Transverse colon (tissue), 4 donors: Measurements from ENCODE around the gene EXD3. TPM values are rescaled to one million over a fixed set of nuclear protein-coding genes. Genes with fewer than 3 reads are reported as not detected.

Experiments
- DNase-seq: peaks from one replicate; pipeline ENCODE4 v3.0.0-alpha.2; 2019
- H3K27ac ChIP-seq, 4 donors: fragments of 200-600 bp; sonication (generic); 2 replicates each; pipeline ENCODE4 v1.5.1; 2016 to 2018; ENCODE audit warnings: inconsistent platforms in 4 of 4
- H3K27me3 ChIP-seq: fragments of 200-600 bp; sonication (generic); 2 replicates; pipeline ENCODE4 v1.5.1; 2017; ENCODE audit warnings: inconsistent platforms
- H3K36me3 ChIP-seq, 4 donors: fragments of 200-600 bp; sonication (generic); 2 replicates each; pipeline ENCODE4 v1.5.1; 2017 to 2019; ENCODE audit warnings: inconsistent platforms in 4 of 4
- H3K4me1 ChIP-seq, 4 donors: fragments of 200-600 bp; sonication (generic); 2 replicates each; pipeline ENCODE4 v1.5.1; 2017 to 2020; ENCODE audit warnings: inconsistent platforms in 4 of 4
- H3K4me3 ChIP-seq, 4 donors: fragments of 200-600 bp; sonication (generic); 1 replicate in 1 of 4; 2 replicates in 3 of 4; pipeline versions ENCODE4 v1.5.1 to v1.6.1; 2017 to 2019; ENCODE audit warnings: inconsistent platforms in 4 of 4
- H3K9me3 ChIP-seq, 2 donors: fragments of 200-600 bp; sonication (generic); 2 replicates each; pipeline ENCODE4 v1.5.1; 2017 to 2019; ENCODE audit warnings: inconsistent platforms in 2 of 2
- EP300 ChIP-seq: sonication (generic); formaldehyde crosslinking; IDR thresholded peaks from one replicate; pipeline ENCODE4 v1.6.1; 2017; ENCODE audit warnings: antibody characterized with exemption, low read depth
- POLR2A ChIP-seq: fragments of 450-650 bp; IDR thresholded peaks from one replicate; pipeline ENCODE4 v1.6.1; 2016; ENCODE audit warnings: antibody characterized with exemption, mild to moderate bottlenecking, moderate library complexity
- POLR2AphosphoS5 ChIP-seq, 3 donors: sonication (generic); formaldehyde crosslinking; IDR thresholded peaks; one replicate each; pipeline ENCODE4 v1.6.1; 2016; ENCODE audit warnings: antibody characterized with exemption in 3 of 3
- WGBS, 2 donors: methylation state at CpG; one replicate each; pipeline ENCODE4 v1.1.5; 2018; ENCODE audit warnings: low coverage in 1 of 2; 5-methylcytosine and 5-hydroxymethylcytosine counted together
- in situ Hi-C, 4 donors: fragments of 200-750 bp; cut with MboI; loops; one replicate each; pipeline versions ENCODE4 v1.15.0 to v1.15.1; 2017; ENCODE audit warnings: low sequenced_read_pairs in 3 of 4, low pct_ligation_motif_present in 1 of 4, low pct_unique_long_range_greater_than_20kb in 1 of 4
- intact Hi-C: fragments of 100-400 bp; cut with DNase I; formaldehyde crosslinking; loops from one replicate; pipeline ENCODE4 v1.15.1; 2023; ENCODE audit warnings: low total_unique reads
- total RNA-seq, 4 donors: library from RNA; depleted of rRNA; stranded (reverse); fragments of >200 nt; gene quantifications; one replicate each; pipeline ENCODE4 v1.1.0, GENCODE V29; 2016
- TF ChIP-seq, protein P1 (sequence below), 5 experiments: fragments of 200-600 bp in 3 of 5; fragments of 450-650 bp in 2 of 5; sonication (generic) in 3 of 5; IDR thresholded peaks; 1 replicate in 2 of 5; 2 replicates in 3 of 5; pipeline ENCODE4 v1.5.1; 2016 to 2017; ENCODE audit warnings: antibody characterized with exemption in 5 of 5, inconsistent platforms in 3 of 5, mild to moderate bottlenecking in 2 of 5, moderate library complexity in 1 of 5

EXD3 gene
- total RNA-seq, 4 donors from 2014 or later = 47.6 to 228 (median 74.2) TPM

DNA sequence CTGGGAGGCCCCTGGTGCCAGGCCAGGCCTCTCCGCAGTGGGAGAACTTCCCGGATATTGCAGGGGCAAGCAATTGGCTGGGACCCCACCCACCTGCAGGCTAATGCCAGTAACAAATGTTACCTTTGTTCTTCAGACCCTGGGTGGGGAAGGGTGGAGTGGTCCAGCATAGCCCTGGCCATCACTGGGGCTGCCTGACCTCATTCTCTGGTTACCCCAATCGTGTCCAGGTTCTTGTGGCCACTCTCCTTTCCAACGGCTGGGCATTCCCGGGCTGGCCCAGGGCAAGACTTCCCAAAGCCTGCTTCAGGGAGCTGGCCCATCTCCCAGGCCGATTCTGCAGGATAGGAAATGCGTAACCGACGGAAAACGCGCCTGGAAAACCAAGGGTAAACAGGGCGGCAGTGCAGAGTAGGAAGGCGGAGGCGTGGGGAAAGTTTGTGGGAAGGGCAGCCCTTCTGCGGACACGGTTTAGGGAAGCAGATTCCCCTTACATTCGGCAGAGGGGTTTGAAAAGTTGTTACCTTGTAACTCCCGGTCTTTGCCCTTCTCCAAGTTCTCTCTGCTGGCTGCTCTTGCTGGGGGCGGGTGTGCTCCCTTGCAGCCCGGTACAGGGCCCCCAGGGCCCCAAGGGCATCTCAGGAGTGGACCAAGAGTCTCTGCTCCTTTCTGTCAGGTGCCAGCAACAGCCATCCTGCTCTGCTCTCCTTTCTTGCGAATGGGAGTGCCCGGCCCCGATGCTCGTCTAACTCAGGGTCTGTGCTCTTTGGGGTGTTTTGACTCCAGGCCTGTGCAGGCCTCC is 124.4 kb downstream of the EXD3 start:
- intact Hi-C loops = no loop called here
- no peak for TF ChIP-seq EP300
- peak; percentile 56 to 72 (median 57) for TF ChIP-seq POLR2AphosphoS5 (IDR thresholded peaks at IDR 0.05)
- TF ChIP-seq POLR2A = peak; percentile 70
- peaks cover 11 to 70% (median 57%) of the 10 kb centered on the region in 4 donors for H3K4me1 ChIP-seq
- in situ Hi-C loops = loop anchor here in 2 of 4 donors (25.0 kb wide), 1 partner anchor 114 kb away; the partner anchor contains the start of genes EXD3 (in 2 of the 2) and NOXA1 (in 2 of the 2)
- no peaks in the 10 kb centered on the region for H3K9me3 ChIP-seq
- H3K36me3 ChIP-seq = no peaks in the 10 kb centered on the region
- H3K27me3 ChIP-seq = peaks cover 69% of the 10 kb centered on the region
- DNase-seq = peak; percentile 76
- 19 to 43% methylated on average over 12 to 24 of the region's 24 CpGs for WGBS, 2 donors
- H3K4me3 ChIP-seq = peak overlapping the region in 3 of 4 donors; percentile 59 to 69 (median 63)
- H3K27ac ChIP-seq = peak overlapping the region; percentile 86 to 91 (median 88)

DNA sequence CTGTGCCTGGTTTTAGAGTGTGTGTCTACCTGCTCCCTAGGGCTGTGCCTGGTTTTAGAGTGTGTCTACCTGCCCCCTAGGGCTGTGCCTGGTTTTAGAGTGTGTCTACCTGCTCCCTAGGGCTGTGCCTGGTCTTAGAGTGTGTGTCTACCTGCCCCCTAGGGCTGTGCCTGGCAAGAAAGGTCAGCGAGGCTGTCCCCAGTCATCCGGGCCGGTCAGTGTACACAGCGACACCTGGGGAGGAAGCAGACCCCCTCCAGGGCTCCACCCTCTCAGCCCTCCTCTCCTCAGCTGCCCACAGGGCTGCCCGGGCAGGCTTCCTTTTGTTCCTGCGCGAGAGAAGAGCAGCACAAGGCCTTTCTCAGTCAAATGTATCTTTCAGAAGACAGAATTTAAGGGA is 125.0 kb downstream of the EXD3 start:
- no peak for DNase-seq
- intact Hi-C loops (no loop called here), in situ Hi-C loops (loop anchor here in 2 of 4 donors (25.0 kb wide), 1 partner anchor 114 kb away; the partner anchor contains the start of genes EXD3 (in 2 of the 2) and NOXA1 (in 2 of the 2))
- no peaks in the 10 kb centered on the region for H3K9me3 ChIP-seq
- H3K27me3 ChIP-seq = peaks cover 73% of the 10 kb centered on the region
- H3K4me3 ChIP-seq = peak overlapping the region in 3 of 4 donors; percentile 59 to 69 (median 63)
- 40% methylated on average over 7 of the region's 7 CpGs; no CpG with 5 or more reads in 1 of the 2 donors for WGBS, 2 donors
- peaks cover 6 to 65% (median 52%) of the 10 kb centered on the region in 4 donors for H3K4me1 ChIP-seq
- H3K36me3 ChIP-seq = no peaks in the 10 kb centered on the region
- TF ChIP-seq, protein P1, sequence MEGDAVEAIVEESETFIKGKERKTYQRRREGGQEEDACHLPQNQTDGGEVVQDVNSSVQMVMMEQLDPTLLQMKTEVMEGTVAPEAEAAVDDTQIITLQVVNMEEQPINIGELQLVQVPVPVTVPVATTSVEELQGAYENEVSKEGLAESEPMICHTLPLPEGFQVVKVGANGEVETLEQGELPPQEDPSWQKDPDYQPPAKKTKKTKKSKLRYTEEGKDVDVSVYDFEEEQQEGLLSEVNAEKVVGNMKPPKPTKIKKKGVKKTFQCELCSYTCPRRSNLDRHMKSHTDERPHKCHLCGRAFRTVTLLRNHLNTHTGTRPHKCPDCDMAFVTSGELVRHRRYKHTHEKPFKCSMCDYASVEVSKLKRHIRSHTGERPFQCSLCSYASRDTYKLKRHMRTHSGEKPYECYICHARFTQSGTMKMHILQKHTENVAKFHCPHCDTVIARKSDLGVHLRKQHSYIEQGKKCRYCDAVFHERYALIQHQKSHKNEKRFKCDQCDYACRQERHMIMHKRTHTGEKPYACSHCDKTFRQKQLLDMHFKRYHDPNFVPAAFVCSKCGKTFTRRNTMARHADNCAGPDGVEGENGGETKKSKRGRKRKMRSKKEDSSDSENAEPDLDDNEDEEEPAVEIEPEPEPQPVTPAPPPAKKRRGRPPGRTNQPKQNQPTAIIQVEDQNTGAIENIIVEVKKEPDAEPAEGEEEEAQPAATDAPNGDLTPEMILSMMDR (IDR thresholded peaks at IDR 0.05) = no peak
- TF ChIP-seq POLR2AphosphoS5 (IDR thresholded peaks at IDR 0.05) = no peak
- TF ChIP-seq POLR2A = no peak
- TF ChIP-seq EP300 = no peak
- peak overlapping the region; percentile 86 to 91 (median 88) for H3K27ac ChIP-seq

DNA sequence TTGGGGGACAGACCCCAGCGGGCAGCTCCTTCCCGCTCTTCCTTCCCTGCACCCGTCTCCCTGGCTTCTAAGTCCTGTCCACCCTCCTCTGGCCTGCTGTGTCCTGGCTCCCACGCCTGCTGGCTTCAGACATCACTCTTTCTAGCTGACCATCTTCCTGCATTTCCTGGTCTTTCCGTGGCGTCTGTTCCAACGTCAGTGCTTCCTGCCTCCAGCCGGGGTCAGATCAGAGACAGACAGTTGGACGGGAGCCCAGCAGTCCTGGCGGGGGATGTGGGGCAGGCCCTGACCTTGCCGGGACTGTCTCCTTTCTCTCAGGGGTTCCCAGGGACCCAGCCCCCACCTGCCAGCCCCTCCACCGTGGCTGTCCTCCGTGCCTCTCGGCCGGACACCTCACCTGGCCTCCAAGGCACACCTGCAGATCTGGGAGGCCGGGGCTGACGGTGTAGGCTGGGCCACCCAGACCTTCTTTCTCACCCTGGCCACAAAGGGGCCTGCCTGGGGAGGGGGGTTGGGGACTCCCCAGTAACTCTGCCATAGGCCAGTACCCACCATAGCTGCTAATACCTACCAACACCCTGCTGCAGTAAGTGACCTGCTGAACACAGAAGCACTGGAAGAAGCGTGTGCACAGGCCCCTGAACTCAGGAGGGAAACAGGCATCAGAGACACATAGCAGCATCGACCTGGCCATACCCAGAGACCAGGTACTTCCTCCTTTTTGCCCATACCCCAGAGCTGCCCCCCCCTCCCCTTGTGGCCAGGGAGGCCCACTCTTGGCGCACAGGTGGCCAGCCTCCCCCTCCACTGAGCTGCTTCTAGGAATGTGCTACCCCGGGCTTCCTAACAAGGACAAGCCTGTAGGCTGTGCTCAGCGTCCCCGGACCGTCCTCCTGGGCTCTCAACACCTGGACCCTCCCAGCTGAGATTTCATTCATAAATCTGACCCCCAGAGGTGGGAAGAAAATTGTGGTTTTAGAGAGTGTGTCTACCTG is 126.0 kb downstream of the EXD3 start:
- peak in 2 of 3 donors; percentile 44 to 81 for TF ChIP-seq POLR2AphosphoS5 (IDR thresholded peaks at IDR 0.05)
- TF ChIP-seq POLR2A = peak; percentile 67
- TF ChIP-seq, protein P1 (IDR thresholded peaks at IDR 0.05) = peak in 1 of 5 experiments; percentile 30
- no peak for TF ChIP-seq EP300
- WGBS, 2 donors = 39% methylated on average over 24 of the region's 24 CpGs; no CpG with 5 or more reads in 1 of the 2 donors
- H3K9me3 ChIP-seq = no peaks in the 10 kb centered on the region
- intact Hi-C loops = no loop called here
- H3K27me3 ChIP-seq = peaks cover 76% of the 10 kb centered on the region
- H3K36me3 ChIP-seq = no peaks in the 10 kb centered on the region
- in situ Hi-C loops = loop anchor here in 2 of 4 donors (25.0 kb wide), 1 partner anchor 115 kb away; the partner anchor contains the start of genes EXD3 (in 2 of the 2) and NOXA1 (in 2 of the 2)
- H3K4me3 ChIP-seq = peak overlapping the region in 3 of 4 donors; percentile 39 to 52 (median 49)
- peak; percentile 77 for DNase-seq
- peak overlapping the region; percentile 86 to 91 (median 88) for H3K27ac ChIP-seq
- peaks cover 6 to 64% (median 49%) of the 10 kb centered on the region in 4 donors for H3K4me1 ChIP-seq
